RPMI8226 (cell line): Measurements from ENCODE around the gene GRIK2.

ENCODE experiments used
- DNase-seq: peaks from one replicate; pipeline ENCODE4 v3.0.0-alpha.2; 2015

GRIK2 gene

GRCh38 chr6:101645770-101646169 is 252.3 kb downstream of the GRIK2 start:
- DNase-seq, result no peak

- DNase-seq, result no peak
These were observed 257.0 kb downstream of the GRIK2 start for GRCh38 chr6:101650402-101651100.

- no peak for DNase-seq
These were observed 258.6 kb downstream of the GRIK2 start for GRCh38 chr6:101652079-101652478.

GRCh38 chr6:101655109-101655508 is 261.6 kb downstream of the GRIK2 start:
- no peak for DNase-seq

- no peak for DNase-seq
These were observed 268.8 kb downstream of the GRIK2 start for GRCh38 chr6:101662111-101662897.

DNA sequence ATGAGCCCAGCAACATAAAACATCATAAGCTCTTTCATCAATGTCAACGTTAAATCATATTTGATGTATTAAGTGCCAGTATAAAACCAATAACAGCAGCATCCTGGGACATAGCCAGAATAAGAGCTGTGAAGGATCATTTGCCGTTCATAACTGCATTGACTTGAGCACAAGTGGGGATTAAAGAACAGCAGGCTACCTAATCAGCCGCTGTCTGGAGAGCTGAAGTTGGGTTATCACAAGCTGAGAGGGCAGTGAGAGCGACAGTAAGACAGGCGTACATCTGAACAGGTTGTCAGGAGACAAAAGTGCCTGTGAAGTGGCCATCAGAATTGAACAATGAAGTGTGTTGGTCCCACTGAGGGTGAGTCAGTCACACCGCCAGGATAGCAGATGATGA is 269.6 kb downstream of the GRIK2 start:
- no peak for DNase-seq

DNA sequence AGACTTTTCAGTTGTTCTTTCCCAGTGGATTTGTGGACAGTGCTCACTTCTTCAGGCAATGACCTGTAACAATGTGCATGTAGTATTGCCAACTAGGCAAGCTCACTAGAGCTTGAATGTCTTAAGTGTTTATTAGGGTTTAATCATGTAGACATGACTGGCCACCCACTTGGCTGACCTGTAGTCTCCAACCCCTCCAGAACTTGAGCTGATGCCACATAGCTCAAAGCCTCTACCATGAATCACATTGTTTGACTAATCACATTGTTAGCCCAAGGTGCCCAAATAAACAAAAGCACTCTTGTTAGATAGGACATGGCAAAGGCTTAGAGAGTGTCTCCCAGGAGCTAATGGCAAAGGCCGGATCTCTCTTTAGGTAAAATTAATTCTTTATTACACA is 272.7 kb downstream of the GRIK2 start:
- DNase-seq, result no peak

DNA sequence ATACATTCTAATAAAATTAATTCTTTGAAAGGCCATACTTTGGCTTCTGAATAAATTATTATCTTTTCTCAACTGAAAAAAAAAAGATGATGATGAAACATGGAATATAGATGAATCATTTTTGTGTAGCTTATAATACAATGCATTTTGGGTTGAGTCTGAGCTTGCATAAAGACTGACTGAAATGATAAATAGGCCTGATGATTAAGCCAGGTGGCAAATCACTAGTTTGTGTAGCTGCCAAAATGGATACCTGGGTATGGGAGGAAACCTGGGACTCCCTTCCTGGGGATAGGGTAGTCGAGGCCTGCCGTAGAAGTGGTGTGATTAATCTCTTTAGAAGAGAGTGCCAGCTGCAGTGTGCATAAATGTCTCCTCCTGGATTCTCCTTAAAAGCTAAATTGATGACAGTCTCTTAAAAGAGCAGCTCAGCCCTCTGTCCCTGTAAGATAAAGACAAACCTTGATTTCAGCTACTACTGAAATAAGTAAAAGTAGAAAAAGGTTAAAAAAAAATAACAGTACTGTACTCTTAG is 275.1 kb downstream of the GRIK2 start:
- DNase-seq, result no peak

GRCh38 chr6:101676187-101676586 is 282.7 kb downstream of the GRIK2 start:
- DNase-seq, result no peak

GRCh38 chr6:101682937-101683336 is 289.4 kb downstream of the GRIK2 start:
- no peak for DNase-seq

DNA sequence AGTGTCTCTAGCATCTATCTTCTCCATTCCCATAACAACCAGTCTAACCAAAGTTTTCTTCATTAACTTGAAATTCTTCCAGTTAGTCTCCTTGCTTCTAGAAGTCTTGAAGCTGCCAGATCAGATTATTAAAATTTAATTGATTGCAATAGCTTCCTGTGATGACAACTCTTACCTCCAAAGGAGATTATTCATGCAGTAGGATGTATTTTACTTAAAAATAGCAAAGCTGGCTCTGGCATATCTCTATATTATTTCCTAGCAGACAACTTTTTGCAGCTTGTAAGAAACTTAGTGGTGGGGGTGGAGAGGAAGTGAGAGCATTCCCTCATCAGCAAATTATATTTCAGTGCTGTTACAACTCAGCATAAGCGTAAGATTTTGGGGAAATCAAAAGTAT is 290.4 kb downstream of the GRIK2 start:
- no peak for DNase-seq

DNA sequence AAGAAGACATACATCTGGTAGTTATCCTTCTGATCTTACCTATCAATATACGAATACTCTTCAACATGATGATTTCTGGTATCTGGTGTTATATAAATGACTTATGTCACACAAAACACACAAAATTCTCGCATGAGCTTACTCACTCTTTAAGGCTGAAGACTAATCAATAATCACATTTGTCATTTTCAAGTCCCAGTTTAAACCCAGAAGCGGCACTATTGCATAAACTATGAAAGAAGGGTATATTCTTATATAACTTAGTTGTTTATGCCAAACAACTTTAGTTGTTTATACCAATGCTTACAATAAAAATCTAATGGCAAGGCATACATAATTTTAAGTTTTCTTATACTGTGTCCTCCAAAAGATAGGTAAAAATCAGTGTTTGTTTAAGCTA is 293.1 kb downstream of the GRIK2 start:
- DNase-seq, result no peak

GRCh38 chr6:101689156-101689555 is 295.6 kb downstream of the GRIK2 start:
- DNase-seq, result no peak

- no peak for DNase-seq
These were observed 296.2 kb downstream of the GRIK2 start for GRCh38 chr6:101689695-101690094.

- no peak for DNase-seq
These were observed 307.1 kb downstream of the GRIK2 start for GRCh38 chr6:101700655-101701054.

- DNase-seq, result no peak
These were observed 309.8 kb downstream of the GRIK2 start for GRCh38 chr6:101703311-101703710.

- DNase-seq, result no peak
These were observed 312.4 kb downstream of the GRIK2 start for GRCh38 chr6:101705866-101706265.

DNA sequence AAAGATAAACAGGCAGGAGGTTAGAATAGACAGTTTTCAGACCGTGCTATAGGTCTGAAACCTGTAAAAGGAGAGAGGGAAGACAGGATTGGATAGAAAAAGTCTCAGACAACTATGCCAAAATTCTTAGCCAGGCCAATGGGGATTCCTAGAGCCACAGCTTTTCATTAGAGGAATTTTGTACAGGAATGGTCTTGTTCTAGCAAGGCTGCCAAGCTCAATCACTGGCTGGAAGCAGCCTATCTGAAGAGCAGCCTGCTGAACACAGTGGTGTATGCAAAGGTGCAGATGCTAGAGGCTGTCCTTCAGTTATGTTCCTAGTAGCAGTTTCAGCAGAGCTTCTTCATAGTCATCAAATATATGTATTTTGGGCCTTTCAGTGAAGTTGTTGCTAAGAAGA is 313.1 kb downstream of the GRIK2 start:
- DNase-seq, result no peak

DNA sequence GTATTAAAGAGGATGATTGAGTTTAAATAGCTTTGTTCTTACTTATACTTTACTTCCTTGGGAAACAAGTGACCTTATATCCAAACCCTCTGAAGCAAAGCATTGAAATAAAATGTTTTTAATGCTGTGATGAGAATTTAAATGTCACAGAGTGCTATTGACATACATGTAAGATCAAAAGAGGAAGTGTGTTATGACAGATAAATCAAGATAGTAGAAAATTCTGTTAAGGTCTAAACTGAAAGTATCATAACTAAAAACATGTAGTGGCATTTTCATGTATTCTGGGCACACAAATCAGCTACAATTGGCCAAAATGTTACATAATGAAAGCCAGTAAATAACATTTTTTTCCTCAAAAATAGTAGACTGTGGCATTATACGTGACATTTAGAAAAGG is 318.0 kb downstream of the GRIK2 start:
- DNase-seq, result no peak

DNA sequence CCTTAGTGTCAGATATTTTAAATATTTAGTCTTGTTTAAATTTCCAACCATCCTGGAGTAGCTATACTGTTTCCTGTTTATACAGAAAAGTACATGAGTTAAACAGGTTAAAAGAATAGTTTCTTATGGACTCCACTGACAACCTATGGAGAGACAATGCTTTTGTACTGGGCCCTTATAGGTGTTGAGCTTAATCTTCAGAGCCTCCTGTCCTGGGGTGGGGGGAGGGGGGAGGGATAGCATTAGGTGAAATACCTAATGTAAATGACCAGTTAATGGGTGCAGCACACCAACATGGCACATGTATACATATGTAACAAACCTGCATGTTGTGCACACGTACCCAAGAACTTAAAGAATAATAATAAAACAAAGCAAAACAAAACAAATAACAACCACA is 322.9 kb downstream of the GRIK2 start:
- DNase-seq, result no peak

GRCh38 chr6:101716810-101717209 is 323.3 kb downstream of the GRIK2 start:
- no peak for DNase-seq

DNA sequence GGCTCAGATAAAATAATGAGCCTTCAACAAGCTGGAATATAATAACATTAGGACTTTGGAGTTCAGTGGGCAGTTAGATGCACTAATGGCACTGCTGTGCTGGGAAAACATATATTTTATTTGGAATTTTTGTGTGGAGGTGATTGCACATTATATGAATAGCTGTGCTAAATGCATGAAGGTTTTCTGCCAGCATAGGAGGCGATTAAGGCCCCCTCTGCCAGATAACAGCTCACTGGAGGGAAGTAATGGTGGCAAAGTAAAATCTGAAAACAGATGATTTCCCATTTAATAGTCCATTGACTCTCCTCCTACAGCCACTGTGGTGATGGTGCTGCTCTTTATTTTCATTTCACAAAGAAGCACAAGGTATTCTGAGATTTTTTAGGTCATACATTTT is 326.0 kb downstream of the GRIK2 start:
- DNase-seq, result no peak

- DNase-seq, result no peak
These were observed 329.0 kb downstream of the GRIK2 start for GRCh38 chr6:101722471-101722870.

DNA sequence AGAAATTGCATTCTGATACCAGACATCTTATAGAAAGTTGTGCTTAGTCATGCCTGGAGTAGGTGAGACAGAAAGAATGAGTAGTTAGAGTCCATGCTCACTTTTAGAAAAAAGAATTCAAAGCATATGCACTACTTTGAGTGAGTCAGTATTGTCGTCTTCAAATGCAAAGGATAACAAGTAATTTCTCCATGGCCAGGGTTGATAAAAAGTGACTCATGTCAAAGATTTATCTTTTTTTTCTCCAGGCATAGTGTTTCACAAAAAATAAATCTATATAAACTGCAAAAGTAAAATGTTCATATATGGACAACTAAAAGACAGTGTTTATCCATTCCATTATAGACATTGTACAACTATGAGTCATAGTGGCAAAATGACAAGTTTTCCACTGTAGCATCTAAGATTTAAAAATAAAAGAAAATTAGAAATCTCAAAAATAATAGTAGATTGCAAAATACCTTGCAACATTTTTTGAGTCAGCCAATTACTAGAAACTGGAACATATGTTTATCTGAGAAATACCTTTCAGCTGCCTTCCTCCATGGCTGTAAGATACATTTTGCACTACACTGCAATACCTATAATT is 329.6 kb downstream of the GRIK2 start:
- no peak for DNase-seq
